ENCODE data around the gene CDC73. TPM values are rescaled to one million over a fixed set of nuclear protein-coding genes. Genes with fewer than 3 reads are reported as not detected.

Gene CDC73
- total RNA-seq, 2 donors from 2014 or later: 52.8 to 53.0 TPM

GRCh38 chr1:193181536-193181935 is 59.7 kb downstream of the CDC73 start:
- Histone ChIP-seq H3K9me3 (ENCODE audit: control insufficient read depth, low read length) (no peaks in the 10 kb centered on the region), H3K27me3 (ENCODE audit: control insufficient read depth, insufficient read depth, low read length, poor library complexity, severe bottlenecking) (no peaks in the 10 kb centered on the region), H3K27ac (ENCODE audit: low read depth, low read length) (no peak overlapping the region), H3K4me1 (ENCODE audit: control insufficient read depth, insufficient read depth, low read length) (peaks cover 3% of the 10 kb centered on the region), H3K9ac (ENCODE audit: extremely low read depth, low read length, poor library complexity, severe bottlenecking) (no peak overlapping the region), H3K36me3 (ENCODE audit: control insufficient read depth, insufficient read depth, low read length) (no peaks in the 10 kb centered on the region), H3K4me3 (ENCODE audit: low read length) (no peak overlapping the region)
- Mint-ChIP-seq H3K36me3 (ENCODE audit: low read depth) (peaks cover 6% of the 10 kb centered on the region), H3K4me1 (peaks cover 20% of the 10 kb centered on the region), H3K4me3 (no peak overlapping the region), H3K27me3 (ENCODE audit: insufficient read depth) (no peaks in the 10 kb centered on the region), H3K9me3 (no peaks in the 10 kb centered on the region), H3K27ac (peak overlapping the region; percentile 59)
- TF ChIP-seq, protein P1, sequence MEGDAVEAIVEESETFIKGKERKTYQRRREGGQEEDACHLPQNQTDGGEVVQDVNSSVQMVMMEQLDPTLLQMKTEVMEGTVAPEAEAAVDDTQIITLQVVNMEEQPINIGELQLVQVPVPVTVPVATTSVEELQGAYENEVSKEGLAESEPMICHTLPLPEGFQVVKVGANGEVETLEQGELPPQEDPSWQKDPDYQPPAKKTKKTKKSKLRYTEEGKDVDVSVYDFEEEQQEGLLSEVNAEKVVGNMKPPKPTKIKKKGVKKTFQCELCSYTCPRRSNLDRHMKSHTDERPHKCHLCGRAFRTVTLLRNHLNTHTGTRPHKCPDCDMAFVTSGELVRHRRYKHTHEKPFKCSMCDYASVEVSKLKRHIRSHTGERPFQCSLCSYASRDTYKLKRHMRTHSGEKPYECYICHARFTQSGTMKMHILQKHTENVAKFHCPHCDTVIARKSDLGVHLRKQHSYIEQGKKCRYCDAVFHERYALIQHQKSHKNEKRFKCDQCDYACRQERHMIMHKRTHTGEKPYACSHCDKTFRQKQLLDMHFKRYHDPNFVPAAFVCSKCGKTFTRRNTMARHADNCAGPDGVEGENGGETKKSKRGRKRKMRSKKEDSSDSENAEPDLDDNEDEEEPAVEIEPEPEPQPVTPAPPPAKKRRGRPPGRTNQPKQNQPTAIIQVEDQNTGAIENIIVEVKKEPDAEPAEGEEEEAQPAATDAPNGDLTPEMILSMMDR (conservative IDR thresholded peaks at IDR 0.05): no peak
- no CpG with 5 or more reads among the region's 1 CpG for WGBS, 2 experiments (ENCODE audit: insufficient coverage in 1 of 2, insufficient read length in 1 of 2)
- DNase-seq: no peak

GRCh38 chr1:193181985-193182384 is 60.2 kb downstream of the CDC73 start:
- Histone ChIP-seq H3K27ac (ENCODE audit: low read depth, low read length) (peak overlapping the region; percentile 3), H3K4me3 (ENCODE audit: low read length) (no peak overlapping the region), H3K36me3 (ENCODE audit: control insufficient read depth, insufficient read depth, low read length) (no peaks in the 10 kb centered on the region), H3K27me3 (ENCODE audit: control insufficient read depth, insufficient read depth, low read length, poor library complexity, severe bottlenecking) (no peaks in the 10 kb centered on the region), H3K9me3 (ENCODE audit: control insufficient read depth, low read length) (no peaks in the 10 kb centered on the region), H3K4me1 (ENCODE audit: control insufficient read depth, insufficient read depth, low read length) (peaks cover 3% of the 10 kb centered on the region), H3K9ac (ENCODE audit: extremely low read depth, low read length, poor library complexity, severe bottlenecking) (no peak overlapping the region)
- no peaks in the 10 kb centered on the region for H3K27me3 Mint-ChIP-seq (ENCODE audit: insufficient read depth)
- H3K27ac Mint-ChIP-seq: no peak overlapping the region
- 80 to 90% methylated on average over 1 to 2 of the region's 2 CpGs for WGBS, 2 experiments (ENCODE audit: insufficient coverage in 1 of 2, insufficient read length in 1 of 2)
- H3K9me3 Mint-ChIP-seq: no peaks in the 10 kb centered on the region
- peaks cover 20% of the 10 kb centered on the region for H3K4me1 Mint-ChIP-seq
- no peak overlapping the region for H3K4me3 Mint-ChIP-seq
- TF ChIP-seq, protein P1 (conservative IDR thresholded peaks at IDR 0.05): no peak
- H3K36me3 Mint-ChIP-seq (ENCODE audit: low read depth): peaks cover 3% of the 10 kb centered on the region
- DNase-seq: no peak

GRCh38 chr1:193183019-193183627 is 61.3 kb downstream of the CDC73 start:
- Histone ChIP-seq H3K27me3 (ENCODE audit: control insufficient read depth, insufficient read depth, low read length, poor library complexity, severe bottlenecking) (no peaks in the 10 kb centered on the region), H3K27ac (ENCODE audit: low read depth, low read length) (no peak overlapping the region), H3K9me3 (ENCODE audit: control insufficient read depth, low read length) (no peaks in the 10 kb centered on the region), H3K36me3 (ENCODE audit: control insufficient read depth, insufficient read depth, low read length) (no peaks in the 10 kb centered on the region), H3K9ac (ENCODE audit: extremely low read depth, low read length, poor library complexity, severe bottlenecking) (no peak overlapping the region), H3K4me1 (ENCODE audit: control insufficient read depth, insufficient read depth, low read length) (peaks cover 3% of the 10 kb centered on the region), H3K4me3 (ENCODE audit: low read length) (no peak overlapping the region)
- H3K4me3 Mint-ChIP-seq: no peak overlapping the region
- H3K9me3 Mint-ChIP-seq: no peaks in the 10 kb centered on the region
- peaks cover 20% of the 10 kb centered on the region for H3K4me1 Mint-ChIP-seq
- H3K36me3 Mint-ChIP-seq (ENCODE audit: low read depth): no peaks in the 10 kb centered on the region
- TF ChIP-seq, protein P1 (conservative IDR thresholded peaks at IDR 0.05): peak; percentile 89
- no peak overlapping the region for H3K27ac Mint-ChIP-seq
- 0 to 3% methylated on average over 1 to 2 of the region's 2 CpGs for WGBS, 2 experiments (ENCODE audit: insufficient coverage in 1 of 2, insufficient read length in 1 of 2)
- no peak for DNase-seq
- H3K27me3 Mint-ChIP-seq (ENCODE audit: insufficient read depth): no peaks in the 10 kb centered on the region

Data from endodermal cell (in vitro differentiated cells).